Keratinocyte (primary cell): ENCODE measurements around the gene AKAP6. TPM values are rescaled to one million over a fixed set of nuclear protein-coding genes. Genes with fewer than 3 reads are reported as not detected.

Experiments
- DNase-seq: peaks from one replicate; pipeline ENCODE4 v3.0.0-alpha.2; 2011; ENCODE audit warnings: low read depth, missing footprints, low spot score
- FAIRE-seq: peaks from 2 replicates; lab custom pipeline; 2011; peaks lifted over from hg19 to GRCh38; lab: Jason Lieb, UNC
- H2AFZ ChIP-seq: 2 replicates; pipeline ENCODE4 v1.6.0; 2012; ENCODE audit warnings: low read length, control low read depth, inconsistent platforms; ENCODE audit not compliant: control insufficient read depth
- H3K27ac ChIP-seq: 2 replicates; pipeline ENCODE4 v1.5.1; 2011; ENCODE audit warnings: low read length; ENCODE audit not compliant: control insufficient read depth, insufficient read depth
- H3K27me3 ChIP-seq: 3 replicates; pipeline ENCODE4 v1.6.0; 2011; ENCODE audit warnings: low read length; ENCODE audit not compliant: control insufficient read depth, insufficient read depth; ENCODE audit errors: extremely low read depth
- H3K36me3 ChIP-seq, 2 experiments: 2 replicates in 1 of 2; 3 replicates in 1 of 2; pipeline ENCODE4 v1.5.1; 2011; ENCODE audit warnings: low read length in 2 of 2, mild to moderate bottlenecking in 1 of 2; ENCODE audit not compliant: control insufficient read depth in 2 of 2, insufficient read depth in 2 of 2; ENCODE audit errors: extremely low read depth in 1 of 2
- H3K4me1 ChIP-seq: 3 replicates; pipeline ENCODE4 v1.5.1; 2011; ENCODE audit warnings: low read length; ENCODE audit not compliant: control insufficient read depth, insufficient read depth; ENCODE audit errors: extremely low read depth
- H3K4me2 ChIP-seq: 3 replicates; pipeline ENCODE4 v1.6.0; 2011; ENCODE audit warnings: low read depth, low read length; ENCODE audit not compliant: control insufficient read depth, insufficient read depth; ENCODE audit errors: extremely low read depth
- H3K4me3 ChIP-seq, 3 experiments: fragments of 200-600 bp in 1 of 3; sonication (generic) in 1 of 3; 2 replicates in 2 of 3; 3 replicates in 1 of 3; pipeline ENCODE4 v1.5.1; 2011 to 2016; ENCODE audit warnings: low read length in 3 of 3, mild to moderate bottlenecking in 3 of 3, control low read depth in 2 of 3, inconsistent platforms in 1 of 3, low read depth in 1 of 3, mixed read lengths in 1 of 3, mixed run types in 1 of 3, moderate library complexity in 1 of 3; ENCODE audit not compliant: control insufficient read depth in 2 of 3, insufficient read depth in 2 of 3; ENCODE audit errors: extremely low read depth in 1 of 3
- H3K79me2 ChIP-seq: 2 replicates; pipeline ENCODE4 v1.6.0; 2012; ENCODE audit warnings: low read length; ENCODE audit not compliant: control insufficient read depth, insufficient read depth
- H3K9ac ChIP-seq: 3 replicates; pipeline ENCODE4 v1.6.0; 2011; ENCODE audit warnings: low read length; ENCODE audit not compliant: control insufficient read depth, insufficient read depth; ENCODE audit errors: extremely low read depth
- H3K9me1 ChIP-seq: 3 replicates; pipeline ENCODE4 v1.6.0; 2011; ENCODE audit warnings: low read length; ENCODE audit not compliant: control insufficient read depth, insufficient read depth; ENCODE audit errors: extremely low read depth
- H3K9me3 ChIP-seq: 2 replicates; pipeline ENCODE4 v1.5.1; 2012; ENCODE audit warnings: low read depth, low read length; ENCODE audit not compliant: control insufficient read depth
- H4K20me1 ChIP-seq: 3 replicates; pipeline ENCODE4 v1.6.0; 2011; ENCODE audit warnings: low read length; ENCODE audit not compliant: control insufficient read depth, insufficient read depth; ENCODE audit errors: extremely low read depth
- CTCF ChIP-seq, 3 experiments: IDR thresholded peaks in 1 of 3; conservative IDR thresholded peaks in 1 of 3; optimal IDR thresholded peaks in 1 of 3; 2 replicates in 2 of 3; 3 replicates in 1 of 3; pipeline versions ENCODE3 to v1.5.1; 2011; ENCODE audit warnings: low read length in 3 of 3, mild to moderate bottlenecking in 3 of 3, moderate library complexity in 2 of 3, control low read depth in 1 of 3, inconsistent platforms in 1 of 3; ENCODE audit not compliant: insufficient read depth in 2 of 3; ENCODE audit errors: extremely low read depth in 1 of 3
- EZH2 ChIP-seq: IDR thresholded peaks from one replicate; pipeline ENCODE4 v1.6.1; 2012; ENCODE audit warnings: inconsistent platforms, mild to moderate bottlenecking, low read length, moderate library complexity
- dilution Hi-C: fragments of 300-500 bp; cut with MboI; formaldehyde crosslinking; loops from one replicate; pipeline ENCODE4 v1.7.0; 2020; ENCODE audit warnings: low sequenced_read_pairs; ENCODE audit not compliant: extremely low pct_ligation_motif_present
- polyA plus RNA-seq, 5 experiments: library from polyadenylated mRNA; depleted of rRNA in 3 of 5; stranded (reverse) in 3 of 5; stranded (forward) in 1 of 5; unstranded in 1 of 5; fragments of >200 nt; gene quantifications; 1 replicate in 1 of 5; 2 replicates in 3 of 5; 3 replicates in 1 of 5; pipeline versions ENCODE4 v1.2.1 to v1.2.3, GENCODE V29; 2011 to 2012; ENCODE audit warnings: missing spikeins in 2 of 5, low read depth in 1 of 5, low replicate concordance in 1 of 5

AKAP6 gene
- polyA plus RNA-seq, 1 donor (not counting 4 experiments of a cell fraction or from before 2014, with no cell fraction given), result 2.0 TPM

- TF ChIP-seq EZH2, result no peak
- TF ChIP-seq CTCF (optimal IDR thresholded peaks at IDR 0.05 in 1 of 3, IDR thresholded peaks at IDR 0.05 in 1 of 3, conservative IDR thresholded peaks at IDR 0.05 in 1 of 3; ENCODE audit: extremely low read depth in 1 of 3, insufficient read depth in 2 of 3, low read length in 3 of 3), result no peak
- no peaks in the 10 kb centered on the region for H4K20me1 ChIP-seq
- H3K4me3 ChIP-seq, result no peak overlapping the region
- H3K4me2 ChIP-seq, result no peak overlapping the region
- no peaks in the 10 kb centered on the region for H3K9me3 ChIP-seq
- H2AFZ ChIP-seq, result no peak overlapping the region
- no peaks in the 10 kb centered on the region for H3K4me1 ChIP-seq
- no peak overlapping the region for H3K27ac ChIP-seq
- H3K9me1 ChIP-seq, result no peaks in the 10 kb centered on the region
- dilution Hi-C loops, result no loop called here
- DNase-seq, result no peak
- no peaks in the 10 kb centered on the region for H3K27me3 ChIP-seq
- no peak overlapping the region for H3K9ac ChIP-seq
- no peak for FAIRE-seq
- no peaks in the 10 kb centered on the region for H3K36me3 ChIP-seq
- H3K79me2 ChIP-seq, result no peaks in the 10 kb centered on the region
Measured at GRCh38 chr14:32722631-32723183, 393.6 kb downstream of the AKAP6 start.

GRCh38 chr14:32724867-32725471 lies 395.9 kb downstream of the AKAP6 start:
- no peak overlapping the region for H3K27ac ChIP-seq
- H3K9me3 ChIP-seq, result no peaks in the 10 kb centered on the region
- FAIRE-seq, result no peak
- no peaks in the 10 kb centered on the region for H3K79me2 ChIP-seq
- H2AFZ ChIP-seq, result no peak overlapping the region
- H3K27me3 ChIP-seq, result no peaks in the 10 kb centered on the region
- H3K36me3 ChIP-seq, result no peaks in the 10 kb centered on the region
- DNase-seq, result no peak
- H3K4me1 ChIP-seq, result no peaks in the 10 kb centered on the region
- H3K4me3 ChIP-seq, result no peak overlapping the region
- H3K9me1 ChIP-seq, result no peaks in the 10 kb centered on the region
- TF ChIP-seq EZH2, result no peak
- no peak for TF ChIP-seq CTCF (optimal IDR thresholded peaks at IDR 0.05 in 1 of 3, IDR thresholded peaks at IDR 0.05 in 1 of 3, conservative IDR thresholded peaks at IDR 0.05 in 1 of 3; ENCODE audit: extremely low read depth in 1 of 3, insufficient read depth in 2 of 3, low read length in 3 of 3)
- no peak overlapping the region for H3K9ac ChIP-seq
- dilution Hi-C loops, result no loop called here
- no peak overlapping the region for H3K4me2 ChIP-seq
- H4K20me1 ChIP-seq, result no peaks in the 10 kb centered on the region
